ENCODE data around the gene MAPK11. TPM values are rescaled to one million over a fixed set of nuclear protein-coding genes. Genes with fewer than 3 reads are reported as not detected.

Gene MAPK11
- total RNA-seq, 1 experiment from 2014 or later, result 5.5 TPM

DNA sequence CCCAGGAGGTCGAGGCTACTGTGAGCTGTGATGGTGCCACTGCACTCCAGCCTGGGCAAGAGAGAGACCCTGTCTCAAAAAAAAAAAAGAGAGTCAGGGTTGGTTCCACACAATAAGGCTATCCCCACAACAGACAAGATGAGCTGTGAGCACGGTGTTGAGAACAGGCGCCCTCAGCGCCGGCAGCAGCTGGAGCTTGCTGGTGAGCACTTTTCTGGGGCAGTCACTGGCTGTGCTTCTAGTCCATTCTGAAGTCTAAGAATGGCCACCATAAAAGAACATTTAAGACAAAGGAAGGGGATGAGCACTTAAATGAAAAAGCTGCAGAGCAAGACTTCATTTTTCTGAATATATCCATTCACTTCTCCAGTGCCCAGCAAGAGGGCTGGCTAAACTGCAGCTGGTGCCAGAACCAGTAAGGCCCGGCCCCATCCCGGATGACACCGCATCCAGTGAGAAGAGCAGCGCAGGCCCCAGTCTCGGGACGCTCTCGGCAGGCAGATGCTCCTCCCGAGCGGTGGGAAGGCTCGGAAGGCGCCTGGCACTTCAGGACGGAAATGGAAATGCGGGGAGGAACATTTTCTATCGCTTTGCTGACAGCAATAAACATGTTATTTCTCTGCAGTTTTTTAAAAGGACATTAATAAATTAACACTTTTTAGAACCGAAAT, 37.6 kb downstream of the MAPK11 start:
- Histone ChIP-seq H3K4me2 (no peak overlapping the region), H4K20me1 (ENCODE audit: insufficient read depth) (peaks cover 44% of the 10 kb centered on the region), H2AFZ (no peak overlapping the region), H3K27ac (no peak overlapping the region), H3K9me2 (ENCODE audit: insufficient read depth) (no peaks in the 10 kb centered on the region), H3K36me3 (ENCODE audit: low read depth) (no peaks in the 10 kb centered on the region), H3K79me2 (ENCODE audit: low read depth) (peaks cover 34% of the 10 kb centered on the region), H3F3A (ENCODE audit: insufficient read depth, low read depth) (peaks cover 9% of the 10 kb centered on the region; the same call in 1 of the 2 replicates), H3K4me1 (replicated peaks; ENCODE audit: insufficient read depth) (no peaks in the 10 kb centered on the region), H3K4me3 (no peak overlapping the region), H3K9me3 (ENCODE audit: insufficient read depth, low read depth) (no peaks in the 10 kb centered on the region), H3K27me3 (ENCODE audit: insufficient read depth, low read depth) (no peaks in the 10 kb centered on the region)
- TF ChIP-seq, protein P1, sequence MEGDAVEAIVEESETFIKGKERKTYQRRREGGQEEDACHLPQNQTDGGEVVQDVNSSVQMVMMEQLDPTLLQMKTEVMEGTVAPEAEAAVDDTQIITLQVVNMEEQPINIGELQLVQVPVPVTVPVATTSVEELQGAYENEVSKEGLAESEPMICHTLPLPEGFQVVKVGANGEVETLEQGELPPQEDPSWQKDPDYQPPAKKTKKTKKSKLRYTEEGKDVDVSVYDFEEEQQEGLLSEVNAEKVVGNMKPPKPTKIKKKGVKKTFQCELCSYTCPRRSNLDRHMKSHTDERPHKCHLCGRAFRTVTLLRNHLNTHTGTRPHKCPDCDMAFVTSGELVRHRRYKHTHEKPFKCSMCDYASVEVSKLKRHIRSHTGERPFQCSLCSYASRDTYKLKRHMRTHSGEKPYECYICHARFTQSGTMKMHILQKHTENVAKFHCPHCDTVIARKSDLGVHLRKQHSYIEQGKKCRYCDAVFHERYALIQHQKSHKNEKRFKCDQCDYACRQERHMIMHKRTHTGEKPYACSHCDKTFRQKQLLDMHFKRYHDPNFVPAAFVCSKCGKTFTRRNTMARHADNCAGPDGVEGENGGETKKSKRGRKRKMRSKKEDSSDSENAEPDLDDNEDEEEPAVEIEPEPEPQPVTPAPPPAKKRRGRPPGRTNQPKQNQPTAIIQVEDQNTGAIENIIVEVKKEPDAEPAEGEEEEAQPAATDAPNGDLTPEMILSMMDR (conservative IDR thresholded peaks at IDR 0.05), result no peak
- no peak for TF ChIP-seq EZH2 (IDR thresholded peaks at IDR 0.05; ENCODE audit: low read depth)
- BruUV-seq (replicated peaks), result no TSS peak
- DNase-seq, result no peak
- ChIA-PET CTCF (interaction anchor here (0.6 kb wide), 1 partner anchor 458 kb away, joined by 3 read pairs; no protein-coding TSS in a partner anchor), POLR2A (ENCODE audit: unreplicated experiment) (interaction anchor here (0.6 kb wide), 1 partner anchor 237 kb away, joined by 5 read pairs; no protein-coding TSS in a partner anchor)
- intact Hi-C loops (cut with micrococcal nuclease; ENCODE audit: unreplicated experiment), result no loop called here

GRCh38 chr22:50229370-50229769, 40.8 kb downstream of the MAPK11 start:
- no peaks in the 10 kb centered on the region for H3K9me3 ChIP-seq (ENCODE audit: insufficient read depth, low read depth)
- peaks cover 6% of the 10 kb centered on the region; the same call in 1 of the 2 replicates for H3K36me3 ChIP-seq (ENCODE audit: low read depth)
- no peak overlapping the region for H2AFZ ChIP-seq
- POLR2A ChIA-PET (ENCODE audit: unreplicated experiment), result no interaction called here
- no peaks in the 10 kb centered on the region for H3K4me1 ChIP-seq (replicated peaks; ENCODE audit: insufficient read depth)
- no peak overlapping the region for H3K4me3 ChIP-seq
- BruUV-seq (replicated peaks), result no TSS peak
- TF ChIP-seq EZH2 (IDR thresholded peaks at IDR 0.05; ENCODE audit: low read depth), result no peak
- intact Hi-C loops (cut with micrococcal nuclease; ENCODE audit: unreplicated experiment), result no loop called here
- H4K20me1 ChIP-seq (ENCODE audit: insufficient read depth), result peaks cover 37% of the 10 kb centered on the region; the same call in 1 of the 2 replicates
- H3K79me2 ChIP-seq (ENCODE audit: low read depth), result peaks cover 7% of the 10 kb centered on the region
- no peaks in the 10 kb centered on the region for H3K9me2 ChIP-seq (ENCODE audit: insufficient read depth)
- no peak overlapping the region for H3K27ac ChIP-seq
- H3K27me3 ChIP-seq (ENCODE audit: insufficient read depth, low read depth), result no peaks in the 10 kb centered on the region
- no peaks in the 10 kb centered on the region; the same call in 1 of the 2 replicates for H3F3A ChIP-seq (ENCODE audit: insufficient read depth, low read depth)
- no peak overlapping the region for H3K4me2 ChIP-seq
- CTCF ChIA-PET, result no interaction called here
- DNase-seq, result no peak

GRCh38 chr22:50228366-50228765, 41.8 kb downstream of the MAPK11 start:
- POLR2A ChIA-PET (ENCODE audit: unreplicated experiment), result interaction anchor here (0.5 kb wide), 1 partner anchor 224 kb away, joined by 3 read pairs; no protein-coding TSS in a partner anchor
- TF ChIP-seq, protein P1 (conservative IDR thresholded peaks at IDR 0.05), result no peak
- no peak for TF ChIP-seq EZH2 (IDR thresholded peaks at IDR 0.05; ENCODE audit: low read depth)
- no TSS peak for BruUV-seq (replicated peaks)
- H3K4me1 ChIP-seq (replicated peaks; ENCODE audit: insufficient read depth), result no peaks in the 10 kb centered on the region
- H3K79me2 ChIP-seq (ENCODE audit: low read depth), result 0 out of 2 replicates have a peak, but pooled peaks cover under 1% of the 10 kb centered on the region
- no peak overlapping the region for H3K27ac ChIP-seq
- H4K20me1 ChIP-seq (ENCODE audit: insufficient read depth), result peaks cover 40% of the 10 kb centered on the region
- DNase-seq, result no peak
- H3K4me2 ChIP-seq, result no peak overlapping the region
- H3K9me3 ChIP-seq (ENCODE audit: insufficient read depth, low read depth), result no peaks in the 10 kb centered on the region
- H3K27me3 ChIP-seq (ENCODE audit: insufficient read depth, low read depth), result no peaks in the 10 kb centered on the region
- no peak overlapping the region for H2AFZ ChIP-seq
- H3F3A ChIP-seq (ENCODE audit: insufficient read depth, low read depth), result no peaks in the 10 kb centered on the region; the same call in 1 of the 2 replicates
- H3K4me3 ChIP-seq, result no peak overlapping the region
- CTCF ChIA-PET, result no interaction called here
- H3K9me2 ChIP-seq (ENCODE audit: insufficient read depth), result no peaks in the 10 kb centered on the region
- intact Hi-C loops (cut with micrococcal nuclease; ENCODE audit: unreplicated experiment), result no loop called here
- peaks cover 13% of the 10 kb centered on the region for H3K36me3 ChIP-seq (ENCODE audit: low read depth)

Data from PC-9 (cell line).